Measurements from ENCODE around the gene CSGALNACT2.

DNA sequence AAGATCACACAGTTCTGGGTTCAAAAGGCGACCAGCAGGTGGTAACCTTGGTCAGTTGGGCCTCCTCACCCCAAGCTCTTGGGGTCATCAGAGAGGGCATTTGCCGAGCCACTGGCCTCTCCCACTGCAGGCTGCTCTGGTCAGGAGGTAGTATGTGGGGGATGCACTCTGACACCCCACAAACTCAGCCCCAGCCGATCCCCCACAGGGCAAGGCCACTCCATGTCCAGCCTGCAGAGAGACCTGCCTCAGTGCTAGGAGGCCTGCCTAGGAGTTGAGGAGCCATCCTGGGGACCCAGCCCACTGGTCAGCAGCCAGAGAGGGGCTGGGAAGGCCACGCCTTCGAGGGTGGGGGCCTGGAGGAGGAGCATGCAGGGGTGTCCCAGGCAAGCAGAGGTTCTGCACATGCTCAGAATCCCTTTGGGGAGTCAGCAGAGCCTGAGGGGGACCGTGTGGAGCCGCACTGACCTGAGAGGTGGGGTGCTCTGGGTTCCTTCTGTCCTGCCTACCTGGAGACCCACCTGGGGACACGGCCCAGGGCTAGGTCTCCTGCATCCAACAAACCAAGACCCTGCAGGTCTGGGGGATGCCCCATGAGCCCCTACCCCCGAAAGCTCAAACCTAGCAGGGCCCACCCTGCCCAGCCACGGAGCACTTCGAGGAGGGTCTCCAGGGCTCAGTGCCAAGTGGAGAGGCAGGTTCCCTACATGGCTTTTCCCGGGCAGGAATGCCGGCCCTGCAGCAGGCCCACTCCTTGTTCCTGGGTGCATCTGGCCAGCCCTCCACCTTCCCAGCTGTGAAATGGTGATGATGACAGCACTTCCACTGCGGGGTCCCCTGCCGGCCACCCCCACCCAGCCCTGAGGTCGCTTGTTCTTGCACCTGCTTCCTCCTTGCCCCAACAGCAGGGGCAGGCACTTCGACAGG, 70.2 kb downstream of the CSGALNACT2 start:
- TF ChIP-seq, protein P1, sequence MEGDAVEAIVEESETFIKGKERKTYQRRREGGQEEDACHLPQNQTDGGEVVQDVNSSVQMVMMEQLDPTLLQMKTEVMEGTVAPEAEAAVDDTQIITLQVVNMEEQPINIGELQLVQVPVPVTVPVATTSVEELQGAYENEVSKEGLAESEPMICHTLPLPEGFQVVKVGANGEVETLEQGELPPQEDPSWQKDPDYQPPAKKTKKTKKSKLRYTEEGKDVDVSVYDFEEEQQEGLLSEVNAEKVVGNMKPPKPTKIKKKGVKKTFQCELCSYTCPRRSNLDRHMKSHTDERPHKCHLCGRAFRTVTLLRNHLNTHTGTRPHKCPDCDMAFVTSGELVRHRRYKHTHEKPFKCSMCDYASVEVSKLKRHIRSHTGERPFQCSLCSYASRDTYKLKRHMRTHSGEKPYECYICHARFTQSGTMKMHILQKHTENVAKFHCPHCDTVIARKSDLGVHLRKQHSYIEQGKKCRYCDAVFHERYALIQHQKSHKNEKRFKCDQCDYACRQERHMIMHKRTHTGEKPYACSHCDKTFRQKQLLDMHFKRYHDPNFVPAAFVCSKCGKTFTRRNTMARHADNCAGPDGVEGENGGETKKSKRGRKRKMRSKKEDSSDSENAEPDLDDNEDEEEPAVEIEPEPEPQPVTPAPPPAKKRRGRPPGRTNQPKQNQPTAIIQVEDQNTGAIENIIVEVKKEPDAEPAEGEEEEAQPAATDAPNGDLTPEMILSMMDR (IDR thresholded peaks at IDR 0.05), result no peak
- TF ChIP-seq POLR2A (IDR thresholded peaks at IDR 0.05), result no peak

All from adrenal gland (tissue), 5 donors.